22Rv1 (cell line): Measurements from ENCODE around the gene ZRSR2.

ENCODE experiments used
- H3K27ac ChIP-seq: fragments of 450-650 bp; 2 replicates; pipeline ENCODE4 v1.5.1; 2017
- CTCF ChIP-seq: fragments of 450-650 bp; IDR thresholded peaks from 2 replicates; pipeline ENCODE4 v1.5.1; 2017; ENCODE audit warnings: mild to moderate bottlenecking
- ZFX ChIP-seq: fragments of 450-650 bp; IDR thresholded peaks from 2 replicates; pipeline ENCODE4 v1.6.1; 2017; ENCODE audit warnings: antibody characterized with exemption, borderline replicate concordance

Gene ZRSR2

GRCh38 chrX:15781961-15782699 lies 8.2 kb upstream of the ZRSR2 start:
- TF ChIP-seq ZFX (no peak), CTCF (no peak)
- H3K27ac ChIP-seq, result no peak overlapping the region

- H3K27ac ChIP-seq, result no peak overlapping the region
- TF ChIP-seq CTCF (no peak), ZFX (no peak)
Observed at GRCh38 chrX:15785176-15785750, 5.0 kb upstream of the ZRSR2 start.

GRCh38 chrX:15786915-15787314 lies 3.4 kb upstream of the ZRSR2 start:
- H3K27ac ChIP-seq, result no peak overlapping the region
- TF ChIP-seq CTCF, result no peak
- TF ChIP-seq ZFX, result no peak

- H3K27ac ChIP-seq, result peak overlapping the region; percentile 78
- TF ChIP-seq CTCF (no peak), ZFX (no peak)
Observed at GRCh38 chrX:15790769-15791290, 546 bp downstream of the ZRSR2 start.

- TF ChIP-seq CTCF, result no peak
- no peak for TF ChIP-seq ZFX
- no peak overlapping the region for H3K27ac ChIP-seq
Observed at GRCh38 chrX:15797707-15798106, 7.4 kb downstream of the ZRSR2 start.

GRCh38 chrX:15804563-15804962 lies 14.3 kb downstream of the ZRSR2 start:
- TF ChIP-seq ZFX, result no peak
- no peak for TF ChIP-seq CTCF
- H3K27ac ChIP-seq, result no peak overlapping the region

- H3K27ac ChIP-seq, result no peak overlapping the region
- TF ChIP-seq ZFX (no peak), CTCF (no peak)
Observed at GRCh38 chrX:15808254-15808653, 18.0 kb downstream of the ZRSR2 start.
